Adrenal gland (tissue), 12 donors: ENCODE results near the gene UFD1. TPM values are rescaled to one million over a fixed set of nuclear protein-coding genes. Genes with fewer than 3 reads are reported as not detected.

Experiments
- DNase-seq, 7 donors: peaks; one replicate each; pipeline ENCODE4 v3.0.0-alpha.2; 2019 to 2020
- H3K27ac ChIP-seq, 5 donors: fragments of 200-600 bp; sonication (generic) in 4 of 5; 1 replicate in 3 of 5; 2 replicates in 2 of 5; pipeline versions ENCODE4 v1.5.1 to v1.8.0; 2016 to 2020; ENCODE audit warnings: mild to moderate bottlenecking in 1 of 5
- H3K27me3 ChIP-seq: fragments of 200-600 bp; 2 replicates; pipeline ENCODE4 v1.8.0; 2021
- H3K36me3 ChIP-seq, 2 donors: fragments of 200-600 bp; replicated peaks in 1 of 2; 1 replicate in 1 of 2; 2 replicates in 1 of 2; pipeline versions ENCODE4 v1.5.1 to v1.8.0; 2018 to 2022
- H3K4me1 ChIP-seq, 2 donors: fragments of 200-600 bp; replicated peaks in 1 of 2; 1 replicate in 1 of 2; 2 replicates in 1 of 2; pipeline versions ENCODE4 v1.5.1 to v1.8.0; 2018 to 2021
- H3K4me3 ChIP-seq, 4 donors: fragments of 200-600 bp; sonication (generic) in 3 of 4; one replicate each; pipeline ENCODE4 v1.5.1; 2016 to 2018
- H3K9me3 ChIP-seq, 3 donors: fragments of 200-600 bp; sonication (generic) in 1 of 3; replicated peaks in 1 of 3; 1 replicate in 2 of 3; 2 replicates in 1 of 3; pipeline versions ENCODE4 v1.5.1 to v1.8.0; 2016 to 2021
- CTCF ChIP-seq, 6 experiments: fragments of 450-650 bp in 4 of 6; fragments of 200-600 bp in 2 of 6; sonication (generic) in 1 of 6; IDR thresholded peaks; 1 replicate in 5 of 6; 2 replicates in 1 of 6; pipeline versions ENCODE4 v1.5.1 to v1.8.0; 2016 to 2021; ENCODE audit warnings: antibody characterized with exemption in 6 of 6, mild to moderate bottlenecking in 2 of 6, moderate library complexity in 1 of 6
- POLR2A ChIP-seq, 2 donors: fragments of 450-650 bp; IDR thresholded peaks; one replicate each; pipeline ENCODE4 v1.6.1; 2017; ENCODE audit warnings: antibody characterized with exemption in 2 of 2, mild to moderate bottlenecking in 2 of 2, moderate library complexity in 1 of 2
- WGBS, 4 donors: extraction: QIAGEN DNeasy Blood & Tissue Kit in 2 of 4; methylation state at CpG; one replicate each; pipeline versions ENCODE4 v1.1.5 to v1.1.7; 2013 to 2017; 5-methylcytosine and 5-hydroxymethylcytosine counted together
- intact Hi-C, 2 donors: fragments of 100-400 bp; cut with DNase I; formaldehyde crosslinking; loops; one replicate each; pipeline versions ENCODE4 v1.14.1 to v1.15.0; 2022 to 2023
- polyA plus RNA-seq, 3 donors: library from polyadenylated mRNA; stranded (reverse); fragments of 200-250 nt in 2 of 3; fragments of 350-450 nt in 1 of 3; fragmentation: Illumina TruSeq in 1 of 3; extraction: RNeasy Lipid Tissue Mini Kit (QIAGEN cat#74804) in 1 of 3; gene quantifications; one replicate each; pipeline ENCODE4 v1.2.3, GENCODE V29; 2013 to 2014
- total RNA-seq, 9 donors: library from RNA; depleted of rRNA in 4 of 9; stranded (reverse); fragments of >200 nt in 4 of 9; fragments of 120-200 nt in 1 of 9; fragmentation: NEBNext Ultra II Directional in 1 of 9; extraction: Animal tissue kit (Norgen Biotek cat#: 25700) in 1 of 9; gene quantifications; one replicate each; pipeline versions ENCODE4 v1.1.0 to v1.2.4, GENCODE V29; 2013 to 2023
- donor health status: healthy with polysubstance abuse.
- donor health status: Bipolar disorder and iron deficiency.
- donor health status: DM: yes; HTN: yes; CAD: no.
- donor health status: DM: no; HTN: no; CAD: no.
- donor health status: DM: no; HTN: no; CAD: no.
- donor health status: DM: yes; HTN: yes; CAD: no.

The UFD1 gene
- total and polyA plus RNA-seq, 12 donors = 20.1 to 128 (median 45.6) TPM

DNA sequence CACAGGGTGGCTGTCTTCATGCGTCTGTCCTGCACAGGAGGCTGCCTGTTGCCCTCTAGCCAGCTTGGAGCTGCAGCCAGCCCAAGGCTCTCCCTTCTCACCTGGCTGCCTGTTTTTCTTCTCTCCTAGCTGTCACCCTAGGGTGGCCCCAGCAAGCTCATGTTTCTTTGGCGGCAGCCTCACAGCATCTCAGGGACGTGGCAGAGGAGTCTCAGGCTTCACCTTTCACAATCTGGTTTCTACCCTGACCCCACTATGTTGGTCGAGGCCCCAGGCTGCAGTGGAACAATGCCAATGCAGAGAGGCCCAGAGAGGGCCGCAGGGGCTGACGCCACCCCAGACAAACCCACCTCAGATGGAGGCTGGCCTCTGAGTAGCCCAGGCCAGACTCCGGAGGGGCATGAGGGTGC, 47.7 kb upstream of the UFD1 start:
- intact Hi-C loops = no loop called here
- 53 to 86% (median 85%) methylated on average over 4 to 7 of the region's 7 CpGs for WGBS, 4 donors
- H3K9me3 ChIP-seq = no peaks in the 10 kb centered on the region
- no peaks in the 10 kb centered on the region for H3K36me3 ChIP-seq
- no peak overlapping the region for H3K27ac ChIP-seq
- H3K27me3 ChIP-seq = peaks cover 43% of the 10 kb centered on the region
- no peak overlapping the region for H3K4me3 ChIP-seq
- no peaks in the 10 kb centered on the region for H3K4me1 ChIP-seq
- no peak for DNase-seq
- TF ChIP-seq CTCF (IDR thresholded peaks at IDR 0.05) (no peak), POLR2A (IDR thresholded peaks at IDR 0.05) (no peak)

- Histone ChIP-seq H3K4me3 (no peak overlapping the region), H3K27ac (no peak overlapping the region), H3K36me3 (no peaks in the 10 kb centered on the region), H3K9me3 (no peaks in the 10 kb centered on the region), H3K27me3 (peaks cover 43% of the 10 kb centered on the region), H3K4me1 (no peaks in the 10 kb centered on the region)
- intact Hi-C loops = no loop called here
- WGBS, 4 donors = 92 to 98% (median 94%) methylated on average over 6 to 11 of the region's 11 CpGs
- TF ChIP-seq CTCF (IDR thresholded peaks at IDR 0.05) (no peak), POLR2A (IDR thresholded peaks at IDR 0.05) (no peak)
- no peak for DNase-seq
These were observed 47.2 kb upstream of the UFD1 start for GRCh38 chr22:19526076-19526701.

DNA sequence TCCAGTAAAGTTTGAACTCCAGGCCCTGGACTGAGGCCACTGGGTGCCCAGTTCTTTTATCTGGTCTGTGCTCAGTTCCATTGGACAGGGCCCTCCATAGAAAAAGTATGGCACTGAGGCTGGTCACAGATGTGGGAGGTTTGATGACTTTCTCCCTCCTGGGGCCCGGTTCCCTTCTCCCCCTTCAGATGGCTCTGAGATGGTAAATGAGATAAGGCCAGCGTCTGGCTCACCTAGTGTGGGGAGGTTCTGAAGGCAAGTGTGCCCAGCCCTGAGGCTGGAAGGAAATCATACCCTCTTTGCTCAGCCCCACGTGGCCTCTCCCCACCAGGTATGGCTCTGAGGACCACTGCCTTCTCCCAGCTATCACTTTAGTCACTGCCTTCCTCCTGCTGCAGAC, 46.7 kb upstream of the UFD1 start:
- no peaks in the 10 kb centered on the region for H3K4me1 ChIP-seq
- no peak overlapping the region for H3K4me3 ChIP-seq
- intact Hi-C loops = no loop called here
- TF ChIP-seq CTCF (IDR thresholded peaks at IDR 0.05) (no peak), POLR2A (IDR thresholded peaks at IDR 0.05) (no peak)
- WGBS, 4 donors = 67 to 90% (median 80%) methylated on average over 3 of the region's 3 CpGs
- H3K9me3 ChIP-seq = no peaks in the 10 kb centered on the region
- no peak for DNase-seq
- no peaks in the 10 kb centered on the region for H3K36me3 ChIP-seq
- peak overlapping the region in 1 of 5 donors; percentile 72 for H3K27ac ChIP-seq
- H3K27me3 ChIP-seq = peaks cover 43% of the 10 kb centered on the region

- Histone ChIP-seq H3K4me1 (no peaks in the 10 kb centered on the region), H3K4me3 (peak overlapping the region in 1 of 4 donors; percentile 39), H3K36me3 (no peaks in the 10 kb centered on the region), H3K27ac (peak overlapping the region in 3 of 5 donors; percentile 21 to 72 (median 64)), H3K9me3 (no peaks in the 10 kb centered on the region), H3K27me3 (peaks cover 43% of the 10 kb centered on the region)
- intact Hi-C loops = no loop called here
- DNase-seq = peak in 3 of 7 donors; percentile 22 to 57 (median 41)
- WGBS, 4 donors = 53 to 78% (median 70%) methylated on average over 6 to 15 of the region's 15 CpGs
- TF ChIP-seq CTCF (IDR thresholded peaks at IDR 0.05) (no peak), POLR2A (IDR thresholded peaks at IDR 0.05) (peak in 1 of 2 donors; percentile 8)
These were observed 46.2 kb upstream of the UFD1 start for GRCh38 chr22:19525116-19525660.
